ENCODE data around the gene HTR3E.

GRCh38 chr3:184149123-184149522 is 52.3 kb downstream of the HTR3E start:
- TF ChIP-seq, protein P1, sequence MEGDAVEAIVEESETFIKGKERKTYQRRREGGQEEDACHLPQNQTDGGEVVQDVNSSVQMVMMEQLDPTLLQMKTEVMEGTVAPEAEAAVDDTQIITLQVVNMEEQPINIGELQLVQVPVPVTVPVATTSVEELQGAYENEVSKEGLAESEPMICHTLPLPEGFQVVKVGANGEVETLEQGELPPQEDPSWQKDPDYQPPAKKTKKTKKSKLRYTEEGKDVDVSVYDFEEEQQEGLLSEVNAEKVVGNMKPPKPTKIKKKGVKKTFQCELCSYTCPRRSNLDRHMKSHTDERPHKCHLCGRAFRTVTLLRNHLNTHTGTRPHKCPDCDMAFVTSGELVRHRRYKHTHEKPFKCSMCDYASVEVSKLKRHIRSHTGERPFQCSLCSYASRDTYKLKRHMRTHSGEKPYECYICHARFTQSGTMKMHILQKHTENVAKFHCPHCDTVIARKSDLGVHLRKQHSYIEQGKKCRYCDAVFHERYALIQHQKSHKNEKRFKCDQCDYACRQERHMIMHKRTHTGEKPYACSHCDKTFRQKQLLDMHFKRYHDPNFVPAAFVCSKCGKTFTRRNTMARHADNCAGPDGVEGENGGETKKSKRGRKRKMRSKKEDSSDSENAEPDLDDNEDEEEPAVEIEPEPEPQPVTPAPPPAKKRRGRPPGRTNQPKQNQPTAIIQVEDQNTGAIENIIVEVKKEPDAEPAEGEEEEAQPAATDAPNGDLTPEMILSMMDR (IDR thresholded peaks at IDR 0.05): no peak
- TF ChIP-seq OVOL2 (CRISPR knock-in tag; IDR thresholded peaks at IDR 0.05; ENCODE audit: borderline replicate concordance) (no peak), NFE2L1 (CRISPR knock-in tag; IDR thresholded peaks at IDR 0.05) (no peak), CREM (CRISPR knock-in tag; IDR thresholded peaks at IDR 0.05) (no peak), GTF2I (CRISPR knock-in tag; conservative IDR thresholded peaks at IDR 0.05) (no peak), ATF2 (CRISPR knock-in tag; IDR thresholded peaks at IDR 0.05; ENCODE audit: borderline replicate concordance, low read depth) (no peak), ETV6 (CRISPR knock-in tag; IDR thresholded peaks at IDR 0.05) (no peak), FOXK1 (CRISPR knock-in tag; IDR thresholded peaks at IDR 0.05) (no peak)
- TF ChIP-seq, protein P2, sequence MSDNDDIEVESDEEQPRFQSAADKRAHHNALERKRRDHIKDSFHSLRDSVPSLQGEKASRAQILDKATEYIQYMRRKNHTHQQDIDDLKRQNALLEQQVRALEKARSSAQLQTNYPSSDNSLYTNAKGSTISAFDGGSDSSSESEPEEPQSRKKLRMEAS (CRISPR knock-in tag; IDR thresholded peaks at IDR 0.05): no peak
- TF ChIP-seq, protein P3, sequence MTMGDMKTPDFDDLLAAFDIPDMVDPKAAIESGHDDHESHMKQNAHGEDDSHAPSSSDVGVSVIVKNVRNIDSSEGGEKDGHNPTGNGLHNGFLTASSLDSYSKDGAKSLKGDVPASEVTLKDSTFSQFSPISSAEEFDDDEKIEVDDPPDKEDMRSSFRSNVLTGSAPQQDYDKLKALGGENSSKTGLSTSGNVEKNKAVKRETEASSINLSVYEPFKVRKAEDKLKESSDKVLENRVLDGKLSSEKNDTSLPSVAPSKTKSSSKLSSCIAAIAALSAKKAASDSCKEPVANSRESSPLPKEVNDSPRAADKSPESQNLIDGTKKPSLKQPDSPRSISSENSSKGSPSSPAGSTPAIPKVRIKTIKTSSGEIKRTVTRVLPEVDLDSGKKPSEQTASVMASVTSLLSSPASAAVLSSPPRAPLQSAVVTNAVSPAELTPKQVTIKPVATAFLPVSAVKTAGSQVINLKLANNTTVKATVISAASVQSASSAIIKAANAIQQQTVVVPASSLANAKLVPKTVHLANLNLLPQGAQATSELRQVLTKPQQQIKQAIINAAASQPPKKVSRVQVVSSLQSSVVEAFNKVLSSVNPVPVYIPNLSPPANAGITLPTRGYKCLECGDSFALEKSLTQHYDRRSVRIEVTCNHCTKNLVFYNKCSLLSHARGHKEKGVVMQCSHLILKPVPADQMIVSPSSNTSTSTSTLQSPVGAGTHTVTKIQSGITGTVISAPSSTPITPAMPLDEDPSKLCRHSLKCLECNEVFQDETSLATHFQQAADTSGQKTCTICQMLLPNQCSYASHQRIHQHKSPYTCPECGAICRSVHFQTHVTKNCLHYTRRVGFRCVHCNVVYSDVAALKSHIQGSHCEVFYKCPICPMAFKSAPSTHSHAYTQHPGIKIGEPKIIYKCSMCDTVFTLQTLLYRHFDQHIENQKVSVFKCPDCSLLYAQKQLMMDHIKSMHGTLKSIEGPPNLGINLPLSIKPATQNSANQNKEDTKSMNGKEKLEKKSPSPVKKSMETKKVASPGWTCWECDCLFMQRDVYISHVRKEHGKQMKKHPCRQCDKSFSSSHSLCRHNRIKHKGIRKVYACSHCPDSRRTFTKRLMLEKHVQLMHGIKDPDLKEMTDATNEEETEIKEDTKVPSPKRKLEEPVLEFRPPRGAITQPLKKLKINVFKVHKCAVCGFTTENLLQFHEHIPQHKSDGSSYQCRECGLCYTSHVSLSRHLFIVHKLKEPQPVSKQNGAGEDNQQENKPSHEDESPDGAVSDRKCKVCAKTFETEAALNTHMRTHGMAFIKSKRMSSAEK (CRISPR knock-in tag; IDR thresholded peaks at IDR 0.05; ENCODE audit: borderline replicate concordance): no peak
- TF ChIP-seq, protein P4, sequence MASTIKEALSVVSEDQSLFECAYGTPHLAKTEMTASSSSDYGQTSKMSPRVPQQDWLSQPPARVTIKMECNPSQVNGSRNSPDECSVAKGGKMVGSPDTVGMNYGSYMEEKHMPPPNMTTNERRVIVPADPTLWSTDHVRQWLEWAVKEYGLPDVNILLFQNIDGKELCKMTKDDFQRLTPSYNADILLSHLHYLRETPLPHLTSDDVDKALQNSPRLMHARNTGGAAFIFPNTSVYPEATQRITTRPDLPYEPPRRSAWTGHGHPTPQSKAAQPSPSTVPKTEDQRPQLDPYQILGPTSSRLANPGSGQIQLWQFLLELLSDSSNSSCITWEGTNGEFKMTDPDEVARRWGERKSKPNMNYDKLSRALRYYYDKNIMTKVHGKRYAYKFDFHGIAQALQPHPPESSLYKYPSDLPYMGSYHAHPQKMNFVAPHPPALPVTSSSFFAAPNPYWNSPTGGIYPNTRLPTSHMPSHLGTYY (CRISPR knock-in tag; IDR thresholded peaks at IDR 0.05): no peak
- TF ChIP-seq, protein P5, sequence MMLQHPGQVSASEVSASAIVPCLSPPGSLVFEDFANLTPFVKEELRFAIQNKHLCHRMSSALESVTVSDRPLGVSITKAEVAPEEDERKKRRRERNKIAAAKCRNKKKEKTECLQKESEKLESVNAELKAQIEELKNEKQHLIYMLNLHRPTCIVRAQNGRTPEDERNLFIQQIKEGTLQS (CRISPR knock-in tag; conservative IDR thresholded peaks at IDR 0.05): no peak
